Keratinocyte (primary cell): Measurements from ENCODE around the gene NFASC. TPM values are rescaled to one million over a fixed set of nuclear protein-coding genes. Genes with fewer than 3 reads are reported as not detected.

Experiments
- DNase-seq: peaks from one replicate; pipeline ENCODE4 v3.0.0-alpha.2; 2011; ENCODE audit warnings: low read depth, missing footprints, low spot score
- FAIRE-seq: peaks from 2 replicates; lab custom pipeline; 2011; peaks lifted over from hg19 to GRCh38; lab: Jason Lieb, UNC
- H2AFZ ChIP-seq: 2 replicates; pipeline ENCODE4 v1.6.0; 2012; ENCODE audit warnings: low read length, control low read depth, inconsistent platforms; ENCODE audit not compliant: control insufficient read depth
- H3K27ac ChIP-seq: 2 replicates; pipeline ENCODE4 v1.5.1; 2011; ENCODE audit warnings: low read length; ENCODE audit not compliant: control insufficient read depth, insufficient read depth
- H3K27me3 ChIP-seq: 3 replicates; pipeline ENCODE4 v1.6.0; 2011; ENCODE audit warnings: low read length; ENCODE audit not compliant: control insufficient read depth, insufficient read depth; ENCODE audit errors: extremely low read depth
- H3K36me3 ChIP-seq, 2 experiments: 2 replicates in 1 of 2; 3 replicates in 1 of 2; pipeline ENCODE4 v1.5.1; 2011; ENCODE audit warnings: low read length in 2 of 2, mild to moderate bottlenecking in 1 of 2; ENCODE audit not compliant: control insufficient read depth in 2 of 2, insufficient read depth in 2 of 2; ENCODE audit errors: extremely low read depth in 1 of 2
- H3K4me1 ChIP-seq: 3 replicates; pipeline ENCODE4 v1.5.1; 2011; ENCODE audit warnings: low read length; ENCODE audit not compliant: control insufficient read depth, insufficient read depth; ENCODE audit errors: extremely low read depth
- H3K4me2 ChIP-seq: 3 replicates; pipeline ENCODE4 v1.6.0; 2011; ENCODE audit warnings: low read depth, low read length; ENCODE audit not compliant: control insufficient read depth, insufficient read depth; ENCODE audit errors: extremely low read depth
- H3K4me3 ChIP-seq, 3 experiments: fragments of 200-600 bp in 1 of 3; sonication (generic) in 1 of 3; 2 replicates in 2 of 3; 3 replicates in 1 of 3; pipeline ENCODE4 v1.5.1; 2011 to 2016; ENCODE audit warnings: low read length in 3 of 3, mild to moderate bottlenecking in 3 of 3, control low read depth in 2 of 3, inconsistent platforms in 1 of 3, low read depth in 1 of 3, mixed read lengths in 1 of 3, mixed run types in 1 of 3, moderate library complexity in 1 of 3; ENCODE audit not compliant: control insufficient read depth in 2 of 3, insufficient read depth in 2 of 3; ENCODE audit errors: extremely low read depth in 1 of 3
- H3K79me2 ChIP-seq: 2 replicates; pipeline ENCODE4 v1.6.0; 2012; ENCODE audit warnings: low read length; ENCODE audit not compliant: control insufficient read depth, insufficient read depth
- H3K9ac ChIP-seq: 3 replicates; pipeline ENCODE4 v1.6.0; 2011; ENCODE audit warnings: low read length; ENCODE audit not compliant: control insufficient read depth, insufficient read depth; ENCODE audit errors: extremely low read depth
- H3K9me1 ChIP-seq: 3 replicates; pipeline ENCODE4 v1.6.0; 2011; ENCODE audit warnings: low read length; ENCODE audit not compliant: control insufficient read depth, insufficient read depth; ENCODE audit errors: extremely low read depth
- H3K9me3 ChIP-seq: 2 replicates; pipeline ENCODE4 v1.5.1; 2012; ENCODE audit warnings: low read depth, low read length; ENCODE audit not compliant: control insufficient read depth
- H4K20me1 ChIP-seq: 3 replicates; pipeline ENCODE4 v1.6.0; 2011; ENCODE audit warnings: low read length; ENCODE audit not compliant: control insufficient read depth, insufficient read depth; ENCODE audit errors: extremely low read depth
- CTCF ChIP-seq, 3 experiments: IDR thresholded peaks in 1 of 3; conservative IDR thresholded peaks in 1 of 3; optimal IDR thresholded peaks in 1 of 3; 2 replicates in 2 of 3; 3 replicates in 1 of 3; pipeline versions ENCODE3 to v1.5.1; 2011; ENCODE audit warnings: low read length in 3 of 3, mild to moderate bottlenecking in 3 of 3, moderate library complexity in 2 of 3, control low read depth in 1 of 3, inconsistent platforms in 1 of 3; ENCODE audit not compliant: insufficient read depth in 2 of 3; ENCODE audit errors: extremely low read depth in 1 of 3
- EZH2 ChIP-seq: IDR thresholded peaks from one replicate; pipeline ENCODE4 v1.6.1; 2012; ENCODE audit warnings: inconsistent platforms, mild to moderate bottlenecking, low read length, moderate library complexity
- dilution Hi-C: fragments of 300-500 bp; cut with MboI; formaldehyde crosslinking; loops from one replicate; pipeline ENCODE4 v1.7.0; 2020; ENCODE audit warnings: low sequenced_read_pairs; ENCODE audit not compliant: extremely low pct_ligation_motif_present
- polyA plus RNA-seq, 5 experiments: library from polyadenylated mRNA; depleted of rRNA in 3 of 5; stranded (reverse) in 3 of 5; stranded (forward) in 1 of 5; unstranded in 1 of 5; fragments of >200 nt; gene quantifications; 1 replicate in 1 of 5; 2 replicates in 3 of 5; 3 replicates in 1 of 5; pipeline versions ENCODE4 v1.2.1 to v1.2.3, GENCODE V29; 2011 to 2012; ENCODE audit warnings: missing spikeins in 2 of 5, low read depth in 1 of 5, low replicate concordance in 1 of 5

The NFASC gene
- polyA plus RNA-seq, 1 donor (not counting 4 experiments of a cell fraction or from before 2014, with no cell fraction given): 4.3 TPM

GRCh38 chr1:204927673-204928641 is 57.3 kb downstream of the NFASC start:
- dilution Hi-C loops: no loop called here
- DNase-seq (no peak), FAIRE-seq (no peak)
- H2AFZ ChIP-seq: no peak overlapping the region
- peaks cover 4% of the 10 kb centered on the region for H3K4me1 ChIP-seq
- no peak overlapping the region for H3K27ac ChIP-seq
- no peaks in the 10 kb centered on the region for H4K20me1 ChIP-seq
- H3K27me3 ChIP-seq: no peaks in the 10 kb centered on the region
- no peak for TF ChIP-seq EZH2
- no peak for TF ChIP-seq CTCF (optimal IDR thresholded peaks at IDR 0.05 in 1 of 3, IDR thresholded peaks at IDR 0.05 in 1 of 3, conservative IDR thresholded peaks at IDR 0.05 in 1 of 3; ENCODE audit: extremely low read depth in 1 of 3, insufficient read depth in 2 of 3, low read length in 3 of 3)
- H3K4me3 ChIP-seq: no peak overlapping the region
- no peaks in the 10 kb centered on the region for H3K36me3 ChIP-seq
- no peak overlapping the region for H3K9ac ChIP-seq
- no peak overlapping the region for H3K4me2 ChIP-seq
- H3K9me3 ChIP-seq: no peaks in the 10 kb centered on the region
- no peaks in the 10 kb centered on the region for H3K9me1 ChIP-seq
- no peaks in the 10 kb centered on the region for H3K79me2 ChIP-seq

DNA sequence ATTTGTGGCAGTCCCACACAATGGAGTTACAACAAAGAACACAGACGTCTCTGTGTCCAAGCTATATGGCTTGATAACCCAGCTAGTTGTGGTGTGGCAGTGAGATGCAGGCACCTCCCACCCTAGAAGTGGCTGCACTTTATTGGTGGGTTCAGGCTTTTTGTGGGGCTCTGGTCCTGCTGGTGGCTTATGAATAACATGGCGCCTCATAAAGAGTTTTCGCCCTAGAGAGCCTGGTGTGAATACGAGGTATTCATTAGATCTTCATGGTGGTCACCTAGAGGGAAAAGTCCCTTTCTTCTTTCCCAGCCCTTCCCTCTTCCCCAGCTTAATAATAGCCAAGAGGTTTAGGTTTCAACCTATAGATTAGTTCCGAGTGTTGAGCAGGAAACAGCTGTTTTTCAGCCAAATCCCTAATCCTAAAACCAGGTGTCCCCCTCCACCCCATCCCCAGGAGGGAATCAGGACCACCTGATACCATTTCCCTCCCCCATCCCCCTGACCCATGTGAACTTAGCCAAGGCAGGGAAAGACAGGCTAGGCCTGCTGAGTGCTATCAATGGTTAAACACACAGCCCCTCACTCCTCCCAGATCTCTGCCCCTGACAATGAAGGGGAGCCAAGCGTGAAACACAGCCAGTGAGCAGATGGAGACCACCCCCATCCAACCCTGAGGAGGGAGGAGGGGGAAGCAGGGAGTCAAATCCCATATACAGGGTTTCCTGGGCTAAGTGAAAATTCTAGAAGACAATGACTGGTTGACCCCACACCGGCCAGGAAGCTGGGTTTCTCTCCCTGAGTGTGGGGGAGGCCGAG is 58.2 kb downstream of the NFASC start:
- Histone ChIP-seq H3K27me3 (no peaks in the 10 kb centered on the region), H3K36me3 (no peaks in the 10 kb centered on the region), H3K79me2 (no peaks in the 10 kb centered on the region), H3K4me1 (peaks cover 4% of the 10 kb centered on the region), H2AFZ (no peak overlapping the region), H3K9ac (no peak overlapping the region), H3K27ac (no peak overlapping the region), H3K9me3 (no peaks in the 10 kb centered on the region), H4K20me1 (no peaks in the 10 kb centered on the region), H3K4me3 (no peak overlapping the region), H3K4me2 (no peak overlapping the region), H3K9me1 (no peaks in the 10 kb centered on the region)
- DNase-seq (no peak), FAIRE-seq (no peak)
- TF ChIP-seq CTCF (optimal IDR thresholded peaks at IDR 0.05 in 1 of 3, IDR thresholded peaks at IDR 0.05 in 1 of 3, conservative IDR thresholded peaks at IDR 0.05 in 1 of 3; ENCODE audit: extremely low read depth in 1 of 3, insufficient read depth in 2 of 3, low read length in 3 of 3): no peak
- no peak for TF ChIP-seq EZH2
- dilution Hi-C loops: no loop called here
